Renal cortical epithelial cell (primary cell): Measurements from ENCODE around the gene F3. TPM values are rescaled to one million over a fixed set of nuclear protein-coding genes. Genes with fewer than 3 reads are reported as not detected.

Experiments
- DNase-seq: peaks from one replicate; pipeline ENCODE4 v3.0.0-alpha.2; 2011; ENCODE audit warnings: low read depth
- total RNA-seq: library from RNA; depleted of rRNA; stranded (reverse); fragments of >200 nt; gene quantifications from 2 replicates; pipeline ENCODE4 v1.2.3, GENCODE V29; 2014

Gene F3
- total RNA-seq, 1 donor from 2014 or later = 5.8 TPM

DNA sequence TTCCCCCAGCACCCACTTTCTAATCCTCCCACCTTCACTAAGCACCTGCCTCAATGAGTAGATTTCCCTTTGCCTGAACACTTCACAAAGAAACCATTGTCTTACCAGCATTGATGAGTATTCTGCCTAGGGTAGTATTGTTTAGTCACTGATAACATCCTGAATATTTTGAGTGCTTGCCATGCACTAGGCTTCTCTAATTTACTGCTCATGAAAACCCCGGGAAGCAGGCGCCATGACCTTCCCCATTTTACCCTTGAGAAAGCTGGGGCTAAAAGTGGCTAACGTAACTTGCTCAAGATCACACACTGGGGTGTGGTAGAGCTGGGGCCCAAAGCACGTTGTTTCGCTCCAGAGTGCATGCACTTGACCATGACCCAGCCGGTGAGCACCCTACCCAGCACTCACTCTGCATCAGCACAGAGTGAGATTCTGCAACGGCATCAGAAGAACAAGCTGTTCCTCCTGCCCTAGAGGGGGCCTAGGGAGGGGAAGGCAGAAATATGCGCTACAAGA is 10.6 kb upstream of the F3 start:
- DNase-seq = peak; percentile 23

DNA sequence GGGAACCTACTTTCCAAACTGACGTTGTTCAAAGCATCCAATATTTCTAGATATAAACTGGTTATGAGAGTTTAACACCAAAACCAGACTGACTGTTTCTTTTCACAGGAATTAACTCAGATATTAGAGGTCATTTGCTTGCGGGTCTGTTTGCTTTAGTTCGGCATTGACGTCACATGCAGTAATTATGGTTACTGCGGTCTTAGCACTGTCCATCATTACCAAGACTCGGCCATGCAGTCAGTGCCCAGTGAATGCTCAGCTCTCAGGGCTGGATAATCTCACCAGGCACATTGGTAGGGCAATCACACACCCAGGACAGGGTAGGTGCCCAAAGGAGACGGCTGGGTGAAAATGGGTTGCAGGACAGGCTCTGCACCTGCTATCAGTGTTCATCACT is 9.9 kb upstream of the F3 start:
- DNase-seq = no peak

DNA sequence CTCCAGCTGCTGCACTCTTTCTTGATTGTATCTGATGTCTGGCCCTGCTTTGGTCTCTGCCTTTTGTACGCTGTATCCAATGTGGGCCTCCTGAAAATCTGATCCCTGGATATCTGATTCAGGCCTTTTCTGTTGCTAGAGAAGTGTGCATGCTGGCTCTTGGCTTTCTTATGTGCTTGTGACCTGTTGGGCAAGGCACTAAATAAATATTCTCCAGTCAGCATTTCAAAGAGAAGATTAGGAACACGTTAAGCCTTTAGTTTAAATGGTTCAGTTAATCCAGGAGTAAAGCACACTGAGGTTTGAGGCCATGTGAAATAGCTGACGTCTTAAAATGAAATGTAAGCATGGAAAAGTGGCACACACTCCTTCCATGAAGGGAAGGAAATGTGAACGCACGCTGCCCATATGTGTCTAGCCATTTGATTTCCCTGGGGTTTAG is 9.3 kb upstream of the F3 start:
- no peak for DNase-seq

DNA sequence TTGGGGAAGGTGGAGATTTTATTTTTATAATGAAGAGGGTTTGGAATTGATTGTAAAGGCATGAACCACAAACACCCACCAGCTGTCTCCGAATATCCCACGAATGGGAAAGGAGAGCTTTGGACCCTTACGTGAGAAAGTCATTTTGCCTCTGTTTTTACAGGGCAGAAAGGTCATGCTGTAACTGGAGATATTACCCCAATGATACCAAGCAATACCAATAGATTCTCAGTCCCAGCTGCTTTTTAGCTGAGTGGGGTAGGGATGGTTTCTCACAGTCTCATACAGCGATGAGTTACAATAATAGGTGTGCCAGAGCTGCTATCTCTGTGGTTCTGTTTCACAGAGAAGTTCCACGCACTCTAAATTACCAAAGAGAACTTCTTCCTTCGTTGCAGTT is 8.8 kb upstream of the F3 start:
- DNase-seq = no peak

DNA sequence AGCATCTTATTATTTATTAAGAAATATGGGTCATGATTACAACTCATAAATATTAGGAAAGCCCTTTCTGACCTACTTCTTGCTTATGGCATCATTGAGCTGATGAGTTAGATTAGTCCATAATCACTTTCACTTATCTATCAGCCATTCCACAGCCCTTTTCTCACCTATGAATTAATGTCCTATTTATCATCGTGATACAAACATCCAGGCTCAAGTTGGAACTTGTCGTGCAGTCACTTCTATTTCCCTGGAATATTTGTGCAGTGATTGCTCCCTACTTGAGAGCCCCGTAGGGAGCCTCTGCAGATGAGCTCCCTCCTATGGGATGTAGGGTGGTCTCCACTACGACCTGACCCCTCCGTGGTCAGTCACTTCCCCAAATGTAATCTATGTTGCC is 8.1 kb upstream of the F3 start:
- DNase-seq = no peak

DNA sequence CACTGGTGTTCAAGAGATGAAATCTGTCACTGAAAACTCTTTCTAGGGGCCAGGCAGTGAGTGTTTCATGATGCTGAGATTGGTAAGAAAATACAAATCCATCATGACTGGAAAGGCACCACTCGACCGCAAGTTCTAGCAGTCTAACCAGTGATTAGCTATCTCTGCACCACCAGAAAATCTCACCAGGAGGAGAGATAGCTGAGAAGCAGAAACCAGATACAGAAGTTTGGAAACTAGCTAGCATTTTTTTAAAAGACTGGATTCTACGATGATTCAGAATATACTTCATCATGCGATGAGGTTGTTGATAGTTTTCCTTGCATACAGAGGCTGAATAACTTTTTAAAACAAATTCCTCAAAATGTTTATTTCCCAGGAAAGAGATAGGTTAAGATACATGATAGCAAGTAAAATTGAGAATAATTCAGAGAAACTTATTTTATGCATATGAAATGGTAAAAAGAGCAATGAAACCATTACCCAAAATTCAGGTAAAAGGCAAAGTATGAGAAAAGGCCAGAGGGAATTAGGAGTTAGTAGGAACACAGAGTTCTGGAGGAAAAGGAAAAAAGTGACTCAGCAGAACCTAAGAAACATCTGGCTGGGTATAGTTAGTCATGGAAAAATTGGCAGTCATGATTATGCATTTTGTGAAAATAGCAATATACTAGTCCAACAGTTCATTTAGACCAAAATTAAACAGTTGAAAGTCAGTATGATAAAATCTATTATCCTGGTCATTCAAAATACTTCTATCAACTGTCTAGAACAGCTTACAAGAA is 3.3 kb upstream of the F3 start:
- DNase-seq = peak; percentile 61

DNA sequence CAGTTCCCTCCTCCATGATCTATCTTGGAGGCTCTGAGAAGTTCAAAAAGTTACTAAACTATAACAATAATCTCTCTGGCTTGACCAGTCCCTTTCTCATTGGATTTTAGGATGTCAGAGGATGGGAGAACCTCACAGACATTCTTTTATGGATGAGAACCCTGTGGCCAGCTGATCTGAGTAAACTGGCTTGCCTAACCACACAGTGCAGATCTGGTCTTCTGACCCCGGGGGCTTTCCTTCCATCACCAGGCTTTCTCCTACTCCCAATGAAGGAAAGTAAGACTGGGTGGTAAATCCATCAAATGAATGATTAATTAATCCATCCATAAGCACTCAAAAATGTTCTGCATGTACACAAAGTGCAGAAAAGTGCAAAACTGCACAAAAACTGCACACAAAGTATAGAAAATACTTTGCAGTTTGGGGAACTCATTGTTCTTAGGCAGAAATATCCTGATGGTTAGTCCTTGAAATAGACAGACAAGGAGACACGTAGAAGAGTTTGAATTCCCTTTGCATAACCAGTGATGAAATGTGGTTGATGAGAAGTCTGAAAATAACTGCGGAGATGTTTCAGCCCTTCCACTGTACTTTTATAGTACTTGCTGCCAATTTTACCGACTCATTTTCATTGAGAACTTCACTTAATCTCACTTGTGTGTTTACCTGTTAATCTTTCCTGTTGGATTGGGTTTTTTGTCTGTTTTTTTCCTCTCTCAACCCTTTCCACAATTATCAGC is 2.5 kb upstream of the F3 start:
- DNase-seq = no peak

DNA sequence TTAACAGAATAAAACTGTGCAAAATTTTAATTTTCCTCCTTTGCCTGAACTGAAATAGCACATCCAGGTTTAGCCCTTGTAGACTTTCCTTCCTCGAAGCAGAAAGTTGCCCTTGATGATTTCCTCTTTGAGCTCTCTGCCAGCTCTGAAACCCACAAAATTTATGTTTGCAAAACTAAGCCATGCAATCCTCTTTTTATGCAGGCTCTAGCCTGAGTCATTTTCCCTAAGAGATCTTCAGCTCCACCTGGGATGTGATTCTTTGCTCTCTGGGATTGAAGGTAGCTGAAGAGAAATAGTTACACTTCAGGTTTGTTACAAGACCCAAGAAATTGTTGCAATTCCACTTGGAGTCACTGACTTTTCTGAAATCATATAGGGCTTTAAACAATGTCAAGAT is 1.4 kb upstream of the F3 start:
- peak; percentile 66 for DNase-seq

DNA sequence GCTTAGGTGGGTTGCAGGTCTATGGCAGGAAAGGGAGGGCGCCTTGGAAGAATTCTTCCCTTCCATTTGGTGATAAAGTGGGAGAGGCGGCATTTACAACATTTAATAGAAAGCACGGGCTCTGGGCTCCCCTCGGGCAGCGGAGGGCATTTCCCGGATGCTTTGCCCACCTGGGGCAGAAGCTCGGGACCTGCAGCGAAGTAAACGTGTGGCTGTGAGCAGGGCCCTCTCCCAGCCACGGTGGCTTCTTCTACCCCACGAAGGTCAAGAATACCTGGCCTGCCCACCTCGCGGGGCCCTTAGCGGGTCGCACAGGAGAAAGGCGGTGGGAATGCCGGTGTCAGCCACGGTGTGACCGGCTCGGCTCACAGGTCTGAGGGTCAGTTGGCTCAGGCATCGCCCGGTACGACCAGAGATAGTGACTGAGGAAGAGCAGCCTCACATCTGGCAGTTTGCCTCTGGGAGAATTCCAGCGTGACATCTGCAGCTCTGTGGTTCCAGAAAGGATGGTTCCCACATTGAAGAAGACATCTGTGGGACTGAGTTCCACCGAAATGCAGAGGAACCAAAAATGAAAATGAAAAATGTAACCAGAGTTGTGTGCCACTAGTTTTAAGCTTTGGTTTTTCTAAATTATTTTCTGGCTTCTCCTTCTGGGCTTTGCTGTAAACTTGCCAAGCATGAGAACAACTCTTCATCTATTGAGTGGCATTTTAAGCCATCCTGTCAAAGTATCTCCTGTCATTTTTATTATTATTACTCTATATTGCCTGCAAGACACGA is 720 bp upstream of the F3 start:
- DNase-seq = no peak

DNA sequence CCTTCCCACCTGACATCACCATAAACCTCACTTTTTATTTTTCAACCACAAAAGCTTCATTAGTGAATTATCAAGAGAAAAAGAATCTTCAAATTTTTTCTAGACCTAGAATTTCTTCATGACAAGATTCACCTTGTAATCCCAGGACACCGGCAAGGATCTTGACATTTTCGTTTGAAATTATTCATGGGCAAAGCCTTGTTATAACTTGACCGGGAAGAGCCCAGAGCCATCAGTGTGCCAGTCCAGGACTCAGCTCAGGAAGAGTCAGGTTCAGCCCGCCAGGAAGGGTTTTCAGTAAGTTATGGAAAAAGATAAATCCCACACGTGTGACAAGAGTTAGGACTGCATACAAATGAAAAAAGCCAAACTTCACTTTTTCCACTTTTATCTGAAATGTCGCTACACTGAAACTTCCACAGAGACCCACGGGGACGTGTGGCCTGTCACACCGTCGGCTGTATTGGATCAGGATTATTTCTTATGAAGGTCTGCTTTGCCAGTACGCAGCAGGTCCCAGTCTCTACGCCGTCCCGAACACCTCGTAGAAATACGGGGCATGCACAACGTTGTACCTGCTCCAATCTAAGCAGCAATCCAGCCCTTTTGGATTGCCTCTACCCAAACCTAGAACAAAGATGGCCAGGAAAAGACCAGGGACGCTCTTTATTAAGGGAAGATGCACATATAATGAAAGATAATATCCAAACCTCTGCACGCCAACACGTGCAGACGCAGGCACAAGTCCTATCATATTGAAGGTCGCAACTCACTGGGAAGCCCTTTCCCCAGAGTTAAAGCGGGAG is 916 bp downstream of the F3 start:
- no peak for DNase-seq

DNA sequence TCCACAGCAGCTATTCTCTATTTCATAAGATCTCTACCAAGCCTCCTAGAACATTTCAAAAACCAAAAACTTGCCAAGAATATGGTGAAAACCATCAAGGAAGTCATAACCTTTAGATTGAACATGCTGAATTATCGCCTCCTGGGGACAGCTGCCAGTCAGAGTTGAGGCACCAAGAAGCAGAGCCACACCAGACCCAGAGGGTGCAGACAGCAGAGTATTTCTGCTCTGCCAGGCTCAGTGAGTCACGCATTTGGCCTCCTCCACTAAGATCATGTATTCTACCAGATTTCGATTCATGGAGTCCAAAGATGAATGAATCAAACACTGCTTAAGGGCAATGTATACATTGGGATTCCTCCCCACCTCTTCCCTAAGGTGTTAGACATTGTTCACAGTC is 2.1 kb downstream of the F3 start:
- peak; percentile 47 for DNase-seq

DNA sequence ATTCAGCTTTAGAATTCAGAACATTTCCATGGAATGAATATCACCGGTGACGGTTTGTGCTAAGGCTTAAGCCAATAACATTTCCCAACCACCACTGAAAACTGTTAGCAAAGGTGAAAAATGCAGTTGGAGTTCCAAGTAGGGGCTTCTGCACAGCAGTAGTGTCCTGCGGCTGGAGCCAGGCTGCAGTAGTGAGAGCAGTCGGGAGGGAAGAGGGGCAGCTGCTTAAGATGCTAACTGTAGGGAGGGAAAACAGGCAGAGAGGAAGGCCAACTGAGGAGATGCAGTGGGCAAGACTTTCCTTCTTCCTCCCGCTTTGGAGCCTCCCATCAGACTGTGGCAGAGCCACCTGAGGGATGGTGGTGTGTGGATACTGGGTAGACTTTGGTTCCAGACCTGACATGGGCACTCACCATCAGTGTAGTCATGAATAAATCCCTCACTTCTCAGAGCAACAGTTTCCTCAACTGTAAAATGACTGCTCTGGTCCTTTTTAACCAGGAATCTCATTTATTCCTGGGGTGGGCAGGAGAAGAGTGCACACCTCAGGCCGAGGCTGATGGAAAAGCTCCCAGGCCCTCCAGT is 3.2 kb downstream of the F3 start:
- DNase-seq = no peak

DNA sequence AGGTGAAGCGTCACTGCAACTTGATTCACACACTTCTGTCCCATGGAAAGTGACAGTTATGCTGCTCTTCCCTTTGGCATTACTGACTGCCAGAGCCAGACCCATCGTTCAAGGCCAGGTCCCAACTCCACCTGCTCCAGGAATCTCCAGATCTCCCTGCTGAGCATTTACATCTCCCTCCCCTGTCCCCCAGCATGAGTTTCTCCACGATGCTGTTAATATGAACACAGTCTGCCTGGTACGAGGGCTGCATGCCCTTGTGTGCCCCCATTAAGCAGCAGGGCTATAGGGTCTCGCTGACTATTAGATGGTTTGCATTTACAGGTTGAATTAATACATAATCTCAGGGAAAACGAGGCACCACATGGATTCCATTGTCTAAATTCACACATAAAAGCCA is 4.3 kb downstream of the F3 start:
- DNase-seq = no peak

DNA sequence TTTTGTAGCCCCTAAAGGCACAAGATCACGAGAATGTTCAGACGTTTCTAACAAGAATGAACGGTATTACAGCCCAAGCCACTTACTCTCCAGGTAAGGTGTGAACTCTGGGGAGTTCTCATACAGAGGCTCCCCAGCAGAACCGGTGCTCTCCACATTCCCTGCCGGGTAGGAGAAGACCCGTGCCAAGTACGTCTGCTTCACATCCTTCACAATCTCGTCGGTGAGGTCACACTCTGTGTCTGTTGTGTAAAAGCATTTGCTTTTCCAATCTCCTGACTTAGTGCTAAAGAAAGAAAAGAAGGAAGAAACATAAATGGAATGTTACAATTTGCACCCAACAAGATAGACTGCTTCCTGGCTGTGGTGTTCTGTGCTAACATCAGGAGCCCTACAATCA is 5.7 kb downstream of the F3 start:
- no peak for DNase-seq

DNA sequence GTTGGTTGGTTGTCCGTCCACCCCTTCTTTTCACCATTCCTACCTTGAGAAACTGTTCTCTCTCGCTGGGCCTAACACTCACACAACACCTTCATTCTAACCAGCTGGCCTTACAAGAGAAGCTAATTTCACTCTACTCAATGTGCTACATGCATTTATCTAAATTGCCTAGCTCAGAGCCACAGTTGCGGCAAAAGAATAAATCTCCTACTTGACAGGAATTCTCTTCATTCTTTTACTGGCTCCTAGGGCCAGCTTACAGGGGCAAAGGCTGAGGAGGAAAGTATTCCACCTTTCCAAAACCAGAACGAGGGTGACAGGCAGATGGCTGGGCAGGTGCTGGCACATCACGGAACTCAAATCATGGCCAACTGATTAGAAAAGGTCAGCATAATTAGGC is 6.5 kb downstream of the F3 start:
- no peak for DNase-seq

DNA sequence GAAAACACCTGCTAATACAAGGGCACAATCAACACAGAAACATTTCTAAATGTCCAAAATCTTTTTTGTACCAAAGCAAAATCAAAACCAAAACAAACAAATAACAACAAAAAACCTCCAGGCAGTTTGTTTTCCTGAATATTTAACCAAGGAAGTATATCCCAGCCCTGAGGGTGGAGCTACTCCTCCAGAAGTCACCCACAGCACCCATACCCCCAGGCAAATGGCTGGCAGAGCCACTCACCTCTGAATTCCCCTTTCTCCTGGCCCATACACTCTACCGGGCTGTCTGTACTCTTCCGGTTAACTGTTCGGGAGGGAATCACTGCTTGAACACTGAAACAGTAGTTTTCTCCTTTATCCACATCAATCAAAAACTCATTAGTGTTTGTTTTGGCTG is 9.5 kb downstream of the F3 start:
- DNase-seq = peak; percentile 55

DNA sequence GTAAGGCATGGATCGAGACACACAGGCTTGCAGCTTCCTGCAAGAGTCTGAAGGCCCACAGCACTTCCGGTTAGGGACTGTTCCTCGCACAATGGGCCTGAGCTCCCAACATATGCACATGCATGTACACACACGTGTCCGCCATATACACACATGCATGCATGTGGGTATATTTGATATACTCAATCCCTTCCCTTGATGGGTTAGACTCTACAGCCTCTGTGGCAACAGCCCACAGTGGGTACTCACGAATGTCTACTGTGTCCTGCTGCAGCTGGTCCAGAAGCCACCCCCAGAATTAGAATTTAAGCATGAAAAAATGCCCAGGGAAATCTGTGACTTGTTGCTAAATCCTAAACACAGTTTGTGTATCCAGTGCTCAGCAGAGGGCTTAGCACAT is 9.9 kb downstream of the F3 start:
- DNase-seq = no peak

DNA sequence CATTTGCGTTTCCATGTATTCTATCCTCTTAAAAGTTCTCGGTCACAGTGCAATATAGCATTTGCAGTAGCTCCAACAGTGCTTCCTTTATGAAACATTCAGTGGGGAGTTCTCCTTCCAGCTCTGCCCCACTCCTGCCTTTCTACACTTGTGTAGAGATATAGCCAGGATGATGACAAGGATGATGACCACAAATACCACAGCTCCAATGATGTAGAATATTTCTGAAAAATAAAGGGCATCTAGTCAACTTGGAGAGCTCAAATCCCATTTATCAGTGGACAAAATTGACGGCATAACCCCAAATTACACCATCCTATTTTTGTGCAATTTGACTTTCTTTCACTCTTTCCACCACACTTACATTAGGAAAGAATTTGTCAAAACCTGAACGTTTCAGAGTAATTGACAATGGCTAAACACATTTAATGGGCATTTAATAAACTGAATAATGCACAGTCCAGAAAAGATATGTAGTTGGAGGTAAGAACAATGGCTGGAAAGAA is 11.1 kb downstream of the F3 start:
- no peak for DNase-seq

DNA sequence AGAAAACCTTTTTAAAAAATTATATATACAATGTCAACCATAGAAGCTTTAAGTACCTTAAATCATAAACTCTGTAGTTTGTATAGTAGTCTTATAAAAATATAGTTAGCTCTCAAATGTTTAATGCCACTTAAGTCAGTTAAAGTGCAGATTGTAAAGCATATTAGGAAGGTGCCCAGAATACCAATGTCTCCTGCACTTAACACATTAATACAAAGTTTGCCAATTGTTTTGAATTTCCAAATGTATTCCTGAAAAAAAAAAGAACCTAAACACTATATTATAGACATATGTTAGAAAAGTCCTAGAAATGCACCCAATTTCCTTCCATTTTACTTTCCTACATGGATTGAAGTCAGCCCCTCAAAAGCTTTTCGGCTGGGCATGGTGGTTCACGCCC is 12.1 kb downstream of the F3 start:
- DNase-seq = no peak

DNA sequence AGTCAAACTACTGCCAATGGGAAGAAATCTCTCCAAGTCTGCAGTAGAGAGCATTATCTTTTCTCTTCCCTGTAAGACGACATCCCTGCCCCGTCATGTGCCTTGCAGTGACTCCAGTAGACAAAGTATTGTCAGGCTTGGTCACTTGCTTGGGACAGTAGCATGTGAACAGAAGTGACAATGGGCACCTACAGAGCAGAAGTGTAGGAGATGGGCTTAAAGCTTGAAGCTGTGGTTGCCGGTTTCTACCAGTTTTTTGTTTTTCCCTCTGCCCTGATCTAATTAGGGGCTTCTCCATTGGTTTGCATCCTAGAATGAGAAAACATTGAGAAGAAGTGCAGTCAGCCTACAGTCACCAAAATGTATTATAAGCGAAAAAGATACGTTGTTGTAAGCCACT is 12.7 kb downstream of the F3 start:
- DNase-seq = no peak

DNA sequence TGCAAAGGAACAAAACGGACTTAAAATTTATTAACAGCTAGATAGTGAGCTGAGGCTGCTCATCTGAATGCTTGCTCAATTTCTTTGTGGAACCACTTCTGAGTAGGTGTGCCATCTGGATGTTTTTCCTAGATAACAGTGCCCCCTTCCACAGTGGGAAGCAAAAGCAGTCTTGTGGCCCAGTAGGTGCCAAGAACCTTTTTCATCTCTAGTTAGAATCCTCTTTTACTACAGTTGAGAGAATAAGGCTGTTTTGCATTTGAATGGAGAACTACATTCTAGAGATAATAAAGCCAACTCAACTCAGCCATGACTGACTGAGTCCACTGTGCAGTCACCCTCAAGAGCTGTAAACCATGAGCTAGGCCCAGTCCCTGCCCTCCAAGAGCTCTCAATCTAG is 13.3 kb downstream of the F3 start:
- no peak for DNase-seq
